Muscle layer of duodenum (tissue), 2 donors: ENCODE results near the gene ZNF394.
"Not testable (repeated sequence)": the region's sequence is repeated elsewhere in the genome, so short reads cannot be mapped to it uniquely, and the experiment has no call there.

Experiments used
- H3K27ac ChIP-seq: one replicate; pipeline ENCODE4 v1.7.0; 2013; ENCODE audit warnings: mild to moderate bottlenecking, low read length
- H3K27me3 ChIP-seq: one replicate; pipeline ENCODE4 v1.7.0; 2013; ENCODE audit warnings: low read depth, mild to moderate bottlenecking, control low read depth, low read length
- H3K36me3 ChIP-seq, 2 donors: one replicate each; pipeline ENCODE4 v1.7.0; 2013; ENCODE audit warnings: low read length in 2 of 2, control low read depth in 1 of 2, mild to moderate bottlenecking in 1 of 2; ENCODE audit not compliant: insufficient read depth in 2 of 2, control insufficient read depth in 1 of 2
- H3K4me1 ChIP-seq, 2 donors: one replicate each; pipeline ENCODE4 v1.7.0; 2013; ENCODE audit warnings: low read length in 2 of 2, mild to moderate bottlenecking in 2 of 2, control low read depth in 1 of 2, moderate library complexity in 1 of 2; ENCODE audit not compliant: insufficient read depth in 2 of 2, control insufficient read depth in 1 of 2
- H3K4me3 ChIP-seq, 2 donors: one replicate each; pipeline ENCODE4 v1.7.0; 2013; ENCODE audit warnings: low read length in 2 of 2, low read depth in 1 of 2, mild to moderate bottlenecking in 1 of 2
- H3K9me3 ChIP-seq, 2 donors: one replicate each; pipeline ENCODE4 v1.7.0; 2013; ENCODE audit warnings: low read length in 2 of 2, control low read depth in 1 of 2, mild to moderate bottlenecking in 1 of 2; ENCODE audit not compliant: control insufficient read depth in 1 of 2
- donor health status: healthy.

ZNF394 gene

DNA sequence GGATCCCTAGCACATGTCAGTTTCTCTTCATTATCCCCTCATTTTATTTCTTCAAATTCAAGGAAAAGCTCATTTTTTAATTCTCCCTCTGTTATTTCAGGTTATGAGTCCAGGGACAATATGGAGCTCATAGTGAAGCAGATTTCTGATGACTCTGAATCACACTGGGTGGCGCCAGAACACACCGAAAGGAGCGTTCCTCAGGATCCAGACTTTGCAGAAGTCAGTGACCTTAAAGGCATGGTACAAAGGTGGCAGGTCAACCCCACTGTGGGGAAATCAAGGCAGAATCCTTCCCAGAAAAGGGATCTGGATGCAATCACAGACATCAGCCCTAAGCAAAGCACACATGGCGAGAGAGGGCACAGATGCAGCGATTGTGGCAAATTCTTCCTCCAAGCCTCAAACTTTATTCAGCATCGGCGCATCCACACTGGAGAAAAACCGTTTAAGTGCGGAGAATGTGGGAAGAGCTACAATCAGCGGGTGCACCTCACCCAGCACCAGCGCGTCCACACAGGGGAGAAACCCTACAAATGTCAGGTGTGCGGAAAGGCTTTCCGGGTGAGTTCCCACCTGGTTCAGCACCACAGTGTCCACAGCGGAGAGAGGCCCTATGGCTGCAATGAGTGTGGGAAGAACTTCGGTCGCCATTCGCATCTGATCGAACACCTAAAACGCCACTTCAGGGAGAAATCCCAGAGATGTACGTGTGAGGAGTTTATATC, 25.8 kb upstream of the ZNF394 start:
- Histone ChIP-seq H3K27ac (no peak overlapping the region), H3K4me3 (no peak overlapping the region), H3K36me3 (peaks cover 17 to 57% of the 10 kb centered on the region in 2 donors), H3K4me1 (no peaks in the 10 kb centered on the region), H3K9me3 (peaks cover 6 to 13% of the 10 kb centered on the region in 2 donors), H3K27me3 (no peaks in the 10 kb centered on the region)

GRCh38 chr7:99521399-99521798, 21.3 kb upstream of the ZNF394 start:
- Histone ChIP-seq H3K4me3 (no peak overlapping the region), H3K27ac (no peak overlapping the region), H3K36me3 (peaks cover 25 to 41% of the 10 kb centered on the region in 2 donors), H3K9me3 (no peaks in the 10 kb centered on the region), H3K27me3 (no peaks in the 10 kb centered on the region), H3K4me1 (no peaks in the 10 kb centered on the region)

GRCh38 chr7:99514050-99514449, 14.0 kb upstream of the ZNF394 start:
- no peak overlapping the region for H3K27ac ChIP-seq
- peaks cover 8 to 48% of the 10 kb centered on the region in 2 donors for H3K36me3 ChIP-seq
- H3K9me3 ChIP-seq, result no peaks in the 10 kb centered on the region
- H3K4me1 ChIP-seq, result no peaks in the 10 kb centered on the region
- no peak overlapping the region for H3K4me3 ChIP-seq
- no peaks in the 10 kb centered on the region for H3K27me3 ChIP-seq

GRCh38 chr7:99505324-99505662, 5.2 kb upstream of the ZNF394 start:
- no peaks in the 10 kb centered on the region for H3K27me3 ChIP-seq
- H3K4me1 ChIP-seq, result peaks cover 10 to 32% of the 10 kb centered on the region in 2 donors
- H3K9me3 ChIP-seq, result no peaks in the 10 kb centered on the region
- H3K27ac ChIP-seq, result peak overlapping the region; percentile 92
- peaks cover 0 to 4% of the 10 kb centered on the region in 2 donors for H3K36me3 ChIP-seq
- peak overlapping the region; percentile 94 to 99 for H3K4me3 ChIP-seq

GRCh38 chr7:99504603-99505323, 4.7 kb upstream of the ZNF394 start, which contains the start of gene ZKSCAN5:
Gene ZKSCAN5, plus strand, starts transcription at chr7:99504662. Its CDS starts 1,383 bp downstream, at chr7:99506045.
- no peaks in the 10 kb centered on the region for H3K9me3 ChIP-seq
- peak within 1 kb of the TSS; percentile 94 to 99 for H3K4me3 ChIP-seq
- H3K36me3 ChIP-seq, result peaks cover 0 to 1% of the 10 kb centered on the region in 2 donors
- H3K27me3 ChIP-seq, result no peaks in the 10 kb centered on the region
- H3K4me1 ChIP-seq, result peaks cover 10 to 32% of the 10 kb centered on the region in 2 donors
- peak within 1 kb of the TSS; percentile 92 for H3K27ac ChIP-seq

GRCh38 chr7:99504281-99504602, 4.2 kb upstream of the ZNF394 start:
- no peaks in the 10 kb centered on the region for H3K27me3 ChIP-seq

GRCh38 chr7:99501236-99501635, 1.2 kb upstream of the ZNF394 start:
- not testable (repeated sequence) for H3K27ac ChIP-seq, H3K9me3 ChIP-seq, H3K27me3 ChIP-seq
- Histone ChIP-seq H3K36me3 (peaks cover 2 to 15% of the 10 kb centered on the region in 2 donors), H3K4me3 (peak overlapping the region in 1 of 2 donors; percentile 100), H3K4me1 (peaks cover 12 to 38% of the 10 kb centered on the region in 2 donors)

More at GRCh38 chr7:99504281-99504602, 4.2 kb upstream of the ZNF394 start:
- Histone ChIP-seq H3K9me3 (no peaks in the 10 kb centered on the region), H3K4me3 (peak overlapping the region; percentile 94 to 99), H3K27ac (peak overlapping the region; percentile 92), H3K36me3 (no peaks in the 10 kb centered on the region), H3K4me1 (peaks cover 10 to 32% of the 10 kb centered on the region in 2 donors)

DNA sequence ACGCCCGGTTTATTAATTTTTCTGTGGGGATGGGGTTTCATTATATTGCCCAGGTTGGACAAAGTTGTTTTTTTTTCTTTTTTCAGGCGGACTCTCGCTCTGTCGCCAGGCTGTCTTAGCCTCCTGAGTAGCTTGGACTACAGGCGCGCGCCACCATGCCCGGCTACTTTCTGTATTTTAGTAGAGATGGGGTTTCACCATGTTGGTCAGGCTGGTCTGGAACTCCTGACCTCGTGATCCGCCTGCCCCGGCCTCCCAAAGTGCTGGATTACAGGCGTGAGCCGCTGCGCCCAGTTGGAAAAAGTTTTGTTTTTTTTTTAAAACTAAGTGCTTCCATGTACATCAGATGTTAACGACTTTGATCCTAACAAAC, 542 bp upstream of the ZNF394 start:
- H3K9me3 ChIP-seq, result no peaks in the 10 kb centered on the region
- H3K27ac ChIP-seq, result peak overlapping the region; percentile 99
- H3K27me3 ChIP-seq, result no peaks in the 10 kb centered on the region
- peak overlapping the region; percentile 99 to 100 for H3K4me3 ChIP-seq
- peaks cover 4 to 21% of the 10 kb centered on the region in 2 donors for H3K36me3 ChIP-seq
- H3K4me1 ChIP-seq, result peaks cover 6 to 32% of the 10 kb centered on the region in 2 donors

GRCh38 chr7:99499371-99499720, 735 bp downstream of the ZNF394 start:
- no peaks in the 10 kb centered on the region for H3K27me3 ChIP-seq
- H3K9me3 ChIP-seq, result peaks cover under 1 to 3% of the 10 kb centered on the region in 2 donors
- H3K4me3 ChIP-seq, result peak overlapping the region; percentile 99 to 100
- H3K27ac ChIP-seq, result peak overlapping the region; percentile 99
- H3K36me3 ChIP-seq, result peaks cover 6 to 33% of the 10 kb centered on the region in 2 donors
- H3K4me1 ChIP-seq, result peaks cover 4 to 29% of the 10 kb centered on the region in 2 donors

GRCh38 chr7:99498546-99498944, 1.5 kb downstream of the ZNF394 start:
- Histone ChIP-seq H3K4me1 (peaks cover 4 to 24% of the 10 kb centered on the region in 2 donors), H3K9me3 (peaks cover 9 to 11% of the 10 kb centered on the region in 2 donors), H3K27ac (peak overlapping the region; percentile 99), H3K27me3 (no peaks in the 10 kb centered on the region), H3K36me3 (peaks cover 14 to 41% of the 10 kb centered on the region in 2 donors), H3K4me3 (peak overlapping the region; percentile 99 to 100)

DNA sequence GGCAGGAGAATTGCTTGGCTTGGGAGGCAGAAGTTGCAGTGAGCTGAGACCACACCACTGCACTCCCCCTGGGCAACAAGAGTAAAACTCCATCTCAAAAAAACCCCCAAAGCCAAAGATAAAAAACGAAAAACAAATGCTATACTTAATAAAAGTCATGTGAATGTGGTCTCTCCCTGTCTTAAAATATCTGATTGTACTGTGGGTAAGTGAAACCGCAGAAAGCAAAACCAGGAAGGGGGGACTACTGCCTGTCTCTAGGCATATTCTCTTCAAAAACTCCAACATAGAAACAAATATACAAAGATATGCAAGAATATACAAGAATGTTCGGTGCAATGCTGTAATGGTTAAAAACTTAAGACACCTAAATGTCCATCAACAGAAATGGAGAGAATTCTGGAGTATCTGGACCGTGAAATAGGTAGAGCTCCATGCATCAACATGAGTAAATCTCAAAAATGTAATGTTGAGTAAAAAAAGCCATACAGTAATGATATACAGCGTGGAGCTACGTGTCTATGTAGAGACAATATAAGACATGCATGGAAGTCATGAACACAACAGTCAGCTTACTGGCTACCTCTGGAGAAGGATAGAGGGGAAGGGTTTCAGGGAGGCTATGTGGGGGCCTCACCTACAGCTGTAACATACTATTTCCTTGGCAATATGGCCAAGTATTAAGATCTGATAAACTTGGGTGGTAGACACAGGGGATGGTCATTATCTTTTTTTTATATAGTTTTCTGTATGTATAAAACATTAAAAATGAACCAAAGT, 2.1 kb downstream of the ZNF394 start:
- no peak overlapping the region for H3K27ac ChIP-seq
- peaks cover 18 to 47% of the 10 kb centered on the region in 2 donors for H3K36me3 ChIP-seq
- H3K4me3 ChIP-seq, result peak overlapping the region; percentile 99 to 100
- peaks cover 11 to 17% of the 10 kb centered on the region in 2 donors for H3K9me3 ChIP-seq
- peaks cover 4 to 24% of the 10 kb centered on the region in 2 donors for H3K4me1 ChIP-seq
- no peaks in the 10 kb centered on the region for H3K27me3 ChIP-seq
